Keratinocyte (primary cell): ENCODE data around the gene PGAM5. TPM values are rescaled to one million over a fixed set of nuclear protein-coding genes. Genes with fewer than 3 reads are reported as not detected.

ENCODE experiments used
- DNase-seq: peaks from one replicate; pipeline ENCODE4 v3.0.0-alpha.2; 2011; ENCODE audit warnings: low read depth, missing footprints, low spot score
- FAIRE-seq: peaks from 2 replicates; lab custom pipeline; 2011; peaks lifted over from hg19 to GRCh38; lab: Jason Lieb, UNC
- H2AFZ ChIP-seq: 2 replicates; pipeline ENCODE4 v1.6.0; 2012; ENCODE audit warnings: low read length, control low read depth, inconsistent platforms; ENCODE audit not compliant: control insufficient read depth
- H3K27ac ChIP-seq: 2 replicates; pipeline ENCODE4 v1.5.1; 2011; ENCODE audit warnings: low read length; ENCODE audit not compliant: control insufficient read depth, insufficient read depth
- H3K27me3 ChIP-seq: 3 replicates; pipeline ENCODE4 v1.6.0; 2011; ENCODE audit warnings: low read length; ENCODE audit not compliant: control insufficient read depth, insufficient read depth; ENCODE audit errors: extremely low read depth
- H3K36me3 ChIP-seq, 2 experiments: 2 replicates in 1 of 2; 3 replicates in 1 of 2; pipeline ENCODE4 v1.5.1; 2011; ENCODE audit warnings: low read length in 2 of 2, mild to moderate bottlenecking in 1 of 2; ENCODE audit not compliant: control insufficient read depth in 2 of 2, insufficient read depth in 2 of 2; ENCODE audit errors: extremely low read depth in 1 of 2
- H3K4me1 ChIP-seq: 3 replicates; pipeline ENCODE4 v1.5.1; 2011; ENCODE audit warnings: low read length; ENCODE audit not compliant: control insufficient read depth, insufficient read depth; ENCODE audit errors: extremely low read depth
- H3K4me2 ChIP-seq: 3 replicates; pipeline ENCODE4 v1.6.0; 2011; ENCODE audit warnings: low read depth, low read length; ENCODE audit not compliant: control insufficient read depth, insufficient read depth; ENCODE audit errors: extremely low read depth
- H3K4me3 ChIP-seq, 3 experiments: fragments of 200-600 bp in 1 of 3; sonication (generic) in 1 of 3; 2 replicates in 2 of 3; 3 replicates in 1 of 3; pipeline ENCODE4 v1.5.1; 2011 to 2016; ENCODE audit warnings: low read length in 3 of 3, mild to moderate bottlenecking in 3 of 3, control low read depth in 2 of 3, inconsistent platforms in 1 of 3, low read depth in 1 of 3, mixed read lengths in 1 of 3, mixed run types in 1 of 3, moderate library complexity in 1 of 3; ENCODE audit not compliant: control insufficient read depth in 2 of 3, insufficient read depth in 2 of 3; ENCODE audit errors: extremely low read depth in 1 of 3
- H3K79me2 ChIP-seq: 2 replicates; pipeline ENCODE4 v1.6.0; 2012; ENCODE audit warnings: low read length; ENCODE audit not compliant: control insufficient read depth, insufficient read depth
- H3K9ac ChIP-seq: 3 replicates; pipeline ENCODE4 v1.6.0; 2011; ENCODE audit warnings: low read length; ENCODE audit not compliant: control insufficient read depth, insufficient read depth; ENCODE audit errors: extremely low read depth
- H3K9me1 ChIP-seq: 3 replicates; pipeline ENCODE4 v1.6.0; 2011; ENCODE audit warnings: low read length; ENCODE audit not compliant: control insufficient read depth, insufficient read depth; ENCODE audit errors: extremely low read depth
- H3K9me3 ChIP-seq: 2 replicates; pipeline ENCODE4 v1.5.1; 2012; ENCODE audit warnings: low read depth, low read length; ENCODE audit not compliant: control insufficient read depth
- H4K20me1 ChIP-seq: 3 replicates; pipeline ENCODE4 v1.6.0; 2011; ENCODE audit warnings: low read length; ENCODE audit not compliant: control insufficient read depth, insufficient read depth; ENCODE audit errors: extremely low read depth
- EZH2 ChIP-seq: IDR thresholded peaks from one replicate; pipeline ENCODE4 v1.6.1; 2012; ENCODE audit warnings: inconsistent platforms, mild to moderate bottlenecking, low read length, moderate library complexity
- dilution Hi-C: fragments of 300-500 bp; cut with MboI; formaldehyde crosslinking; loops from one replicate; pipeline ENCODE4 v1.7.0; 2020; ENCODE audit warnings: low sequenced_read_pairs; ENCODE audit not compliant: extremely low pct_ligation_motif_present
- polyA plus RNA-seq, 5 experiments: library from polyadenylated mRNA; depleted of rRNA in 3 of 5; stranded (reverse) in 3 of 5; stranded (forward) in 1 of 5; unstranded in 1 of 5; fragments of >200 nt; gene quantifications; 1 replicate in 1 of 5; 2 replicates in 3 of 5; 3 replicates in 1 of 5; pipeline versions ENCODE4 v1.2.1 to v1.2.3, GENCODE V29; 2011 to 2012; ENCODE audit warnings: missing spikeins in 2 of 5, low read depth in 1 of 5, low replicate concordance in 1 of 5
- TF ChIP-seq, protein P1 (sequence below), 3 experiments: IDR thresholded peaks in 1 of 3; conservative IDR thresholded peaks in 1 of 3; optimal IDR thresholded peaks in 1 of 3; 2 replicates in 2 of 3; 3 replicates in 1 of 3; pipeline versions ENCODE3 to v1.5.1; 2011; ENCODE audit warnings: low read length in 3 of 3, mild to moderate bottlenecking in 3 of 3, moderate library complexity in 2 of 3, control low read depth in 1 of 3, inconsistent platforms in 1 of 3; ENCODE audit not compliant: insufficient read depth in 2 of 3; ENCODE audit errors: extremely low read depth in 1 of 3

The PGAM5 gene
- polyA plus RNA-seq, 1 donor (not counting 4 experiments of a cell fraction or from before 2014, with no cell fraction given), result 31.5 TPM

DNA sequence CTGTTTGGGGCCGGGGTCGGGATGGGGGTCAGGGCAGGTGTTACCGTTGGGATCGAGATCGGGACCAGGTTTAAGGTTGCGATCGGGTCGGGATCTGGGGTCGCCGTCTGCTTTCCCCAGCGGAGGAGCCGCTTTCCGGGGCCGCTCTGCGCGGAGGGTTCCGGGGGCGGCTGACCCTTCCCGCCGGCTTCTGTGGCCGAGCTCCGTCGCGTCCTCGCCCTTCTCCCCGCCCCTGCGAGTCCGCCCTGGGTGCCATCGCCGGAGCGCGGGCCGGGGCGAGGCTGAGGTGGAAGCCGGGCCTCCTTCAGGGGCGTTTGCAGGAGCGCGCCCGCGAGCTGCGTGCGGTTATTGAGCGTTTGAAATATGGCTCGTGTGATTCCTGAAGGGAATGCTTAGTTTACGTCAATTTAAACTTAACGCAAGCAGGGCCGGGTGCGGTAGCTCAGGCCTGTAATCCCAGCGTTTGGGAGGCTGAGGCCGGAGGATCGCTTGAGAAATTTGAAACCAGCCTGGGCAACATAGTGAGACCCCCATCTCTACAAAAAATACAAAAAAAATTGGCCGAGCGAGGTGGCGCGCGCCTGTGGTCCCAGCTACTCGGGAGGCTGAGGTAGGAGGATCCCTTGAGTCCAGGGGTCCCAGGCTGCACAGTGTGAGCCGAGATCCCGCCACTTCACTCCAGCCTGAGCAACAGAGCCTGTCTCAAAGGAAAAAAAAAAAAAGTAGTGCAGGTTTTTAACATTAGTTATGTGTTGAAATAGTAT is 620 bp downstream of the PGAM5 start:
- H3K27ac ChIP-seq, result peak overlapping the region; percentile 40
- H3K79me2 ChIP-seq, result peaks cover 51% of the 10 kb centered on the region
- H3K9ac ChIP-seq, result peak overlapping the region; percentile 73
- TF ChIP-seq EZH2, result no peak
- TF ChIP-seq, protein P1, sequence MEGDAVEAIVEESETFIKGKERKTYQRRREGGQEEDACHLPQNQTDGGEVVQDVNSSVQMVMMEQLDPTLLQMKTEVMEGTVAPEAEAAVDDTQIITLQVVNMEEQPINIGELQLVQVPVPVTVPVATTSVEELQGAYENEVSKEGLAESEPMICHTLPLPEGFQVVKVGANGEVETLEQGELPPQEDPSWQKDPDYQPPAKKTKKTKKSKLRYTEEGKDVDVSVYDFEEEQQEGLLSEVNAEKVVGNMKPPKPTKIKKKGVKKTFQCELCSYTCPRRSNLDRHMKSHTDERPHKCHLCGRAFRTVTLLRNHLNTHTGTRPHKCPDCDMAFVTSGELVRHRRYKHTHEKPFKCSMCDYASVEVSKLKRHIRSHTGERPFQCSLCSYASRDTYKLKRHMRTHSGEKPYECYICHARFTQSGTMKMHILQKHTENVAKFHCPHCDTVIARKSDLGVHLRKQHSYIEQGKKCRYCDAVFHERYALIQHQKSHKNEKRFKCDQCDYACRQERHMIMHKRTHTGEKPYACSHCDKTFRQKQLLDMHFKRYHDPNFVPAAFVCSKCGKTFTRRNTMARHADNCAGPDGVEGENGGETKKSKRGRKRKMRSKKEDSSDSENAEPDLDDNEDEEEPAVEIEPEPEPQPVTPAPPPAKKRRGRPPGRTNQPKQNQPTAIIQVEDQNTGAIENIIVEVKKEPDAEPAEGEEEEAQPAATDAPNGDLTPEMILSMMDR (optimal IDR thresholded peaks at IDR 0.05 in 1 of 3, IDR thresholded peaks at IDR 0.05 in 1 of 3, conservative IDR thresholded peaks at IDR 0.05 in 1 of 3; ENCODE audit: extremely low read depth in 1 of 3, insufficient read depth in 2 of 3, low read length in 3 of 3), result no peak
- FAIRE-seq (no peak), DNase-seq (no peak)
- peaks cover 0 to 10% of the 10 kb centered on the region in 2 experiments for H3K36me3 ChIP-seq
- H2AFZ ChIP-seq, result peak overlapping the region; percentile 22
- H3K27me3 ChIP-seq, result no peaks in the 10 kb centered on the region
- H4K20me1 ChIP-seq, result peaks cover 6% of the 10 kb centered on the region
- peak overlapping the region; percentile 78 to 96 (median 89) for H3K4me3 ChIP-seq
- H3K4me2 ChIP-seq, result peak overlapping the region; percentile 66
- no peaks in the 10 kb centered on the region for H3K9me1 ChIP-seq
- H3K9me3 ChIP-seq, result no peaks in the 10 kb centered on the region
- dilution Hi-C loops, result no loop called here
- H3K4me1 ChIP-seq, result peaks cover 15% of the 10 kb centered on the region

DNA sequence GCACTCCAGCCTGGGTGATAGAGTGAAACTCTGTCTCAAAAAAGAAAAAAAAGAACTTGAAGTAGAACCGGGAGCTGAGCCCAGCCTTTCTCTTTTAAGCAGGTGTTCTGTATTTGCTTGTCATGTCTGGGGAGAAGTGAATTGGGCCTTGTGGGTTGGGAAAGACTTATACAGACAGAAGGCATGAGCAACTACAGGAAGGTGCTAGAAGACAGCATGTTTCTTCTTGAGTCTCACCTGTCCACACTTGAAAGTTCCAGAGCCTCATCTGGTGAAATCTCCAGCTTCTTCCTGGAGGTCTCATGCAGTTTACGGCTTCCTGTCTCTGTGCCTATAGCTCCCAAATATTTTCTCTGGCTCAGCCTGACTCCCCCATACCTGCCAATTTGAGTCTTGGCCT is 2.5 kb downstream of the PGAM5 start:
- peak; percentile 35 for DNase-seq
- Histone ChIP-seq H3K9me1 (no peaks in the 10 kb centered on the region), H3K27me3 (no peaks in the 10 kb centered on the region), H3K36me3 (peaks cover 0 to 24% of the 10 kb centered on the region in 2 experiments), H3K9me3 (no peaks in the 10 kb centered on the region), H2AFZ (no peak overlapping the region), H3K4me1 (peaks cover 15% of the 10 kb centered on the region), H3K4me2 (no peak overlapping the region), H3K4me3 (no peak overlapping the region), H3K27ac (no peak overlapping the region), H3K9ac (no peak overlapping the region), H3K79me2 (peaks cover 57% of the 10 kb centered on the region), H4K20me1 (peaks cover 6% of the 10 kb centered on the region)
- dilution Hi-C loops, result no loop called here
- TF ChIP-seq EZH2, result no peak
- TF ChIP-seq, protein P1 (optimal IDR thresholded peaks at IDR 0.05 in 1 of 3, IDR thresholded peaks at IDR 0.05 in 1 of 3, conservative IDR thresholded peaks at IDR 0.05 in 1 of 3; ENCODE audit: extremely low read depth in 1 of 3, insufficient read depth in 2 of 3, low read length in 3 of 3), result no peak
- FAIRE-seq, result peak; percentile 64
